SK-N-SH treated with all-trans-retinoic acid at 6 μM for 48 hours (cell line): ENCODE data around the gene SNX32.

Experiments
- ATAC-seq: fragments of 200-7000 bp; cut with Tn5 transposase; 3 replicates; pipeline ENCODE4 v1.9.1; 2020; ENCODE audit warnings: mild to moderate bottlenecking, moderate library complexity
- ARNTL ChIP-seq: fragments of 450-650 bp; formaldehyde crosslinking; IDR thresholded peaks from 2 replicates; pipeline ENCODE4 v1.5.0; 2020; ENCODE audit warnings: low read depth, mild to moderate bottlenecking, moderate library complexity, borderline replicate concordance
- BACH2 ChIP-seq: fragments of 250-450 bp; sonication (Bioruptor Pico); IDR thresholded peaks from 2 replicates; pipeline ENCODE4 v1.9.0; 2021; ENCODE audit warnings: mild to moderate bottlenecking, borderline replicate concordance
- CSDC2 ChIP-seq: fragments of 250-450 bp; sonication (Bioruptor Pico); IDR thresholded peaks from 2 replicates; pipeline ENCODE4 v1.5.0; 2020; ENCODE audit warnings: mild to moderate bottlenecking, moderate library complexity
- ESRRG ChIP-seq: fragments of 250-450 bp; sonication (Bioruptor Pico); IDR thresholded peaks from 2 replicates; pipeline ENCODE4 v1.6.1; 2021; ENCODE audit warnings: mild to moderate bottlenecking
- GLIS3 ChIP-seq: fragments of 250-450 bp; sonication (Bioruptor Pico); IDR thresholded peaks from 2 replicates; pipeline ENCODE4 v1.5.0; 2020; ENCODE audit warnings: mild to moderate bottlenecking, moderate library complexity
- ISL1 ChIP-seq: fragments of 250-450 bp; sonication (Bioruptor Pico); IDR thresholded peaks from 2 replicates; pipeline ENCODE4 v2.1.2; 2022; ENCODE audit warnings: mild to moderate bottlenecking, moderate library complexity
- OSR1 ChIP-seq: fragments of 250-450 bp; sonication (Bioruptor Pico); IDR thresholded peaks from 2 replicates; pipeline ENCODE4 v1.8.0; 2022; ENCODE audit warnings: moderate library complexity, mild to moderate bottlenecking, inconsistent platforms
- RARB ChIP-seq: fragments of 250-450 bp; sonication (Bioruptor Pico); IDR thresholded peaks from 2 replicates; pipeline ENCODE4 v1.8.0; 2021; ENCODE audit warnings: mild to moderate bottlenecking, moderate library complexity
- SNAI2 ChIP-seq: fragments of 250-450 bp; sonication (Bioruptor Pico); IDR thresholded peaks from 2 replicates; pipeline ENCODE4 v1.5.0; 2020; ENCODE audit warnings: mild to moderate bottlenecking, moderate library complexity
- TCF4 ChIP-seq: fragments of 250-450 bp; sonication (Bioruptor Pico); IDR thresholded peaks from 2 replicates; pipeline ENCODE4 v1.8.0; 2021; ENCODE audit warnings: mild to moderate bottlenecking, moderate library complexity, borderline replicate concordance
- TOX ChIP-seq: fragments of 250-450 bp; sonication (Bioruptor Pico); IDR thresholded peaks from 2 replicates; pipeline ENCODE4 v1.8.0; 2021; ENCODE audit warnings: mild to moderate bottlenecking, moderate library complexity, borderline replicate concordance
- ZC3H10 ChIP-seq: fragments of 250-450 bp; sonication (Bioruptor Pico); IDR thresholded peaks from 2 replicates; pipeline ENCODE4 v1.5.1; 2021; ENCODE audit warnings: mild to moderate bottlenecking, moderate library complexity
- ZFP30 ChIP-seq: fragments of 450-650 bp; formaldehyde crosslinking; IDR thresholded peaks from 2 replicates; pipeline ENCODE4 v1.5.0; 2022; ENCODE audit warnings: mild to moderate bottlenecking, moderate library complexity
- ZNF565 ChIP-seq: fragments of 450-650 bp; formaldehyde crosslinking; conservative IDR thresholded peaks from 2 replicates; pipeline ENCODE4 v1.5.0; 2020; ENCODE audit warnings: low read depth, mild to moderate bottlenecking, moderate library complexity
- ZNF8 ChIP-seq: fragments of 450-650 bp; formaldehyde crosslinking; IDR thresholded peaks from 2 replicates; pipeline ENCODE4 v1.5.0; 2020; ENCODE audit warnings: mild to moderate bottlenecking, moderate library complexity
- TF ChIP-seq, protein P1 (sequence below): fragments of 250-450 bp; sonication (Bioruptor Pico); IDR thresholded peaks from 2 replicates; pipeline ENCODE4 v1.5.0; 2020; ENCODE audit warnings: mild to moderate bottlenecking, moderate library complexity
- TF ChIP-seq, protein P2 (sequence below): fragments of 250-450 bp; sonication (Bioruptor Pico); IDR thresholded peaks from 2 replicates; pipeline ENCODE4 v1.8.0; 2020; ENCODE audit warnings: mild to moderate bottlenecking, moderate library complexity, borderline replicate concordance
- TF ChIP-seq, protein P3 (sequence below): fragments of 250-450 bp; sonication (Bioruptor Pico); IDR thresholded peaks from 2 replicates; pipeline ENCODE4 v1.5.1; 2020; ENCODE audit warnings: low read depth, mild to moderate bottlenecking, moderate library complexity
- TF ChIP-seq, protein P4 (sequence below): fragments of 250-450 bp; sonication (Bioruptor Pico); IDR thresholded peaks from 2 replicates; pipeline ENCODE4 v1.8.0; 2021; ENCODE audit warnings: low read depth, mild to moderate bottlenecking, moderate library complexity, borderline replicate concordance

SNX32 gene

DNA sequence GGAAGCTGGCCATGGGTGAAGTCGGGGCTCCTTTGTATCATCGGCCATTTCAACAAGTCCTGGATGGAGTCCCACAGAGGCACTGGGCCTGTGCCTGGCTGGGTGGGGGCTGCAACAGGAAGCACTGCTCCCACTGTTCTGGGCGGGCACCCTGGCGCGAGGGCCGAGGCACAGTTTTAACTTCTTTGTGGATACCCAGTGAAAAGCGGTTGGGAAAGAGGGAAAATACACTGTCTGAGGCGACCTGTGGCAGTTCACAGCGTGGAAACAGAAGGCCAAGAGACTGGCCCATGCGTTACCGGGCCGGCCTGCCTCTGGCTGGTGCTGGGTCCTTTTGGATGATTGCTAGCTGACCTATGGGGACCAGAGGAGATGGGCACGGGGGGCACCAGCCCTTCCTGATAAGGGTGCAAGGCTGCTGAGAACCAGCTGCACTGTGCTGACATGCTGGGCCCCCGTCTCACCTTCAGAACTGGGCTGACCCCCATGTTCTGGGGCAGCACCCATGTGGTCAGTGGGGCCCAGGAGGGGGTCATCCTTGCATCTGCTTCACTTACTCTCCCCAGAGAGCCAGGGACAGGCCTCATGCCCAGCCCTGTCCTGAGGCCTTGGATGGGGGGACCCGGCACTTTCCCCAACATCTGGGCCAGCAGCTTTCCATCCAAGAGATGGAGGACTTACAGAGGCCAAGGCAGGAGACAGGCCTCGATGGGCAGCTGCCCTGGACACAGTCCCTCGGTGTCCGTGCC lies 42.7 kb upstream of the SNX32 start (continued):
- TF ChIP-seq OSR1 (CRISPR knock-in tag) (no peak), ESRRG (CRISPR knock-in tag) (no peak), ZFP30 (CRISPR knock-in tag) (no peak), ISL1 (CRISPR knock-in tag) (no peak), BACH2 (no peak), ZNF565 (no peak), ZNF8 (no peak)
- TF ChIP-seq, protein P1, sequence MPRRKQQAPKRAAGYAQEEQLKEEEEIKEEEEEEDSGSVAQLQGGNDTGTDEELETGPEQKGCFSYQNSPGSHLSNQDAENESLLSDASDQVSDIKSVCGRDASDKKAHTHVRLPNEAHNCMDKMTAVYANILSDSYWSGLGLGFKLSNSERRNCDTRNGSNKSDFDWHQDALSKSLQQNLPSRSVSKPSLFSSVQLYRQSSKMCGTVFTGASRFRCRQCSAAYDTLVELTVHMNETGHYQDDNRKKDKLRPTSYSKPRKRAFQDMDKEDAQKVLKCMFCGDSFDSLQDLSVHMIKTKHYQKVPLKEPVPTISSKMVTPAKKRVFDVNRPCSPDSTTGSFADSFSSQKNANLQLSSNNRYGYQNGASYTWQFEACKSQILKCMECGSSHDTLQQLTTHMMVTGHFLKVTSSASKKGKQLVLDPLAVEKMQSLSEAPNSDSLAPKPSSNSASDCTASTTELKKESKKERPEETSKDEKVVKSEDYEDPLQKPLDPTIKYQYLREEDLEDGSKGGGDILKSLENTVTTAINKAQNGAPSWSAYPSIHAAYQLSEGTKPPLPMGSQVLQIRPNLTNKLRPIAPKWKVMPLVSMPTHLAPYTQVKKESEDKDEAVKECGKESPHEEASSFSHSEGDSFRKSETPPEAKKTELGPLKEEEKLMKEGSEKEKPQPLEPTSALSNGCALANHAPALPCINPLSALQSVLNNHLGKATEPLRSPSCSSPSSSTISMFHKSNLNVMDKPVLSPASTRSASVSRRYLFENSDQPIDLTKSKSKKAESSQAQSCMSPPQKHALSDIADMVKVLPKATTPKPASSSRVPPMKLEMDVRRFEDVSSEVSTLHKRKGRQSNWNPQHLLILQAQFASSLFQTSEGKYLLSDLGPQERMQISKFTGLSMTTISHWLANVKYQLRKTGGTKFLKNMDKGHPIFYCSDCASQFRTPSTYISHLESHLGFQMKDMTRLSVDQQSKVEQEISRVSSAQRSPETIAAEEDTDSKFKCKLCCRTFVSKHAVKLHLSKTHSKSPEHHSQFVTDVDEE: no peak

DNA sequence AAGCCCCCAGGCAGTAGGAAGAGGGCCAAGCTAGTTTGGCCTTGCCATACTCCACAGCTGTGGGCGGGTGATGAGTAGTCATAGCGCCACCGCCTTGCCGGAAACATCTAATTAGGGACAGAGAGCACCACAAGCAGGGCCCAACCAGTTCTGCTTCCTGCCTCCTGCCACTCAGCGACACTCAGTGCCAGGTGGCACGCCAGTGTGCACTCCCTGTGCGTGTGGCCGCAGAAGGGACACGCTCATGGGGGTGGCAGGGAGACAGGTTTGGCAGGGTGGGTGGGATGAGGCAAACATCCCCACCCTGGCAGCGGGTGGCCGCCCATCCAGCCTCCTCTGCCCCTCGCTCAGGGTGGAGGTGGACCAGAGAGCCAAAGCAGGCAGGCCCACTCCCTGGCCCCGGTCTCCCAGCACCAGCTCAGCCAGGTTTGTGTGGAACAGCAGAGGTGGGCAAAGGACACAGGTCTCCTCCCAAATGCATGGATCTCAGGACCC lies 42.0 kb upstream of the SNX32 start:
- ATAC-seq: no peak
- TF ChIP-seq TCF4 (CRISPR knock-in tag): no peak
- no peak for TF ChIP-seq CSDC2 (CRISPR knock-in tag)
- TF ChIP-seq ZC3H10 (CRISPR knock-in tag): no peak
- TF ChIP-seq, protein P2, sequence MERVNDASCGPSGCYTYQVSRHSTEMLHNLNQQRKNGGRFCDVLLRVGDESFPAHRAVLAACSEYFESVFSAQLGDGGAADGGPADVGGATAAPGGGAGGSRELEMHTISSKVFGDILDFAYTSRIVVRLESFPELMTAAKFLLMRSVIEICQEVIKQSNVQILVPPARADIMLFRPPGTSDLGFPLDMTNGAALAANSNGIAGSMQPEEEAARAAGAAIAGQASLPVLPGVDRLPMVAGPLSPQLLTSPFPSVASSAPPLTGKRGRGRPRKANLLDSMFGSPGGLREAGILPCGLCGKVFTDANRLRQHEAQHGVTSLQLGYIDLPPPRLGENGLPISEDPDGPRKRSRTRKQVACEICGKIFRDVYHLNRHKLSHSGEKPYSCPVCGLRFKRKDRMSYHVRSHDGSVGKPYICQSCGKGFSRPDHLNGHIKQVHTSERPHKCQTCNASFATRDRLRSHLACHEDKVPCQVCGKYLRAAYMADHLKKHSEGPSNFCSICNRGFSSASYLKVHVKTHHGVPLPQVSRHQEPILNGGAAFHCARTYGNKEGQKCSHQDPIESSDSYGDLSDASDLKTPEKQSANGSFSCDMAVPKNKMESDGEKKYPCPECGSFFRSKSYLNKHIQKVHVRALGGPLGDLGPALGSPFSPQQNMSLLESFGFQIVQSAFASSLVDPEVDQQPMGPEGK (CRISPR knock-in tag): no peak
- TF ChIP-seq TOX (CRISPR knock-in tag): no peak
- TF ChIP-seq SNAI2 (CRISPR knock-in tag): no peak
- TF ChIP-seq GLIS3 (CRISPR knock-in tag): no peak
- TF ChIP-seq RARB: no peak
- TF ChIP-seq, protein P1: no peak
- no peak for TF ChIP-seq ARNTL (CRISPR knock-in tag)
- TF ChIP-seq, protein P3, sequence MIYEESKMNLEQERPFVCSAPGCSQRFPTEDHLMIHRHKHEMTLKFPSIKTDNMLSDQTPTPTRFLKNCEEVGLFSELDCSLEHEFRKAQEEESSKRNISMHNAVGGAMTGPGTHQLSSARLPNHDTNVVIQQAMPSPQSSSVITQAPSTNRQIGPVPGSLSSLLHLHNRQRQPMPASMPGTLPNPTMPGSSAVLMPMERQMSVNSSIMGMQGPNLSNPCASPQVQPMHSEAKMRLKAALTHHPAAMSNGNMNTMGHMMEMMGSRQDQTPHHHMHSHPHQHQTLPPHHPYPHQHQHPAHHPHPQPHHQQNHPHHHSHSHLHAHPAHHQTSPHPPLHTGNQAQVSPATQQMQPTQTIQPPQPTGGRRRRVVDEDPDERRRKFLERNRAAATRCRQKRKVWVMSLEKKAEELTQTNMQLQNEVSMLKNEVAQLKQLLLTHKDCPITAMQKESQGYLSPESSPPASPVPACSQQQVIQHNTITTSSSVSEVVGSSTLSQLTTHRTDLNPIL (CRISPR knock-in tag): no peak
- TF ChIP-seq ZFP30 (CRISPR knock-in tag): no peak
- TF ChIP-seq, protein P4, sequence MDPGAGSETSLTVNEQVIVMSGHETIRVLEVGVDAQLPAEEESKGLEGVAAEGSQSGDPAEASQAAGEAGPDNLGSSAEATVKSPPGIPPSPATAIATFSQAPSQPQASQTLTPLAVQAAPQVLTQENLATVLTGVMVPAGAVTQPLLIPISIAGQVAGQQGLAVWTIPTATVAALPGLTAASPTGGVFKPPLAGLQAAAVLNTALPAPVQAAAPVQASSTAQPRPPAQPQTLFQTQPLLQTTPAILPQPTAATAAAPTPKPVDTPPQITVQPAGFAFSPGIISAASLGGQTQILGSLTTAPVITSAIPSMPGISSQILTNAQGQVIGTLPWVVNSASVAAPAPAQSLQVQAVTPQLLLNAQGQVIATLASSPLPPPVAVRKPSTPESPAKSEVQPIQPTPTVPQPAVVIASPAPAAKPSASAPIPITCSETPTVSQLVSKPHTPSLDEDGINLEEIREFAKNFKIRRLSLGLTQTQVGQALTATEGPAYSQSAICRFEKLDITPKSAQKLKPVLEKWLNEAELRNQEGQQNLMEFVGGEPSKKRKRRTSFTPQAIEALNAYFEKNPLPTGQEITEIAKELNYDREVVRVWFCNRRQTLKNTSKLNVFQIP (CRISPR knock-in tag): no peak
- no peak for TF ChIP-seq OSR1 (CRISPR knock-in tag)

DNA sequence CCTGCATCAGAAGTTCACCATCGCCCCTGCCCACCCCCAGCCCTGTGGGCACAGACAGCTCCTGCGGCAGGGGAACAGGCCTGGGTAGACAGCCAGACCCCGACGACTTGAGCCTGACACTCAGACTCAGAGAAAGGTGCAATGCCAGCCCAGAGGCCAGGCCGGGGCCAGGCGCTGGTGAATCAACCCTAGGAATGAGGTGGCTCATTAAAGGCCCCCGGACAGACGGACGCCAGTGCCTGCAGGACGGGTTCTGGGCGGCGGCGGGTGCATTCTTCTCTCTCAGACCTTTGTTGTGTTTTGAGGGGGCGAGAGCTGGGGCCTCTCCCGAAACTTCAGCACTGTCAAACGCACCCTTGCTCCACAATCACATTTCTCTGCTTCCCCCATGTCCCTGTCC lies 41.3 kb upstream of the SNX32 start:
- TF ChIP-seq TCF4 (CRISPR knock-in tag) (no peak), ZFP30 (CRISPR knock-in tag) (no peak), SNAI2 (CRISPR knock-in tag) (no peak)
- ATAC-seq: no peak
